Renal pelvis (tissue), 4 donors: ENCODE measurements around the gene PLCB1. TPM values are rescaled to one million over a fixed set of nuclear protein-coding genes. Genes with fewer than 3 reads are reported as not detected.

ENCODE experiments used
- DNase-seq: peaks from one replicate; pipeline ENCODE4 v3.0.0-alpha.2; 2013
- polyA plus RNA-seq, 3 donors: library from polyadenylated mRNA; unstranded; fragments of 120-200 nt; gene quantifications; one replicate each; pipeline ENCODE4 v1.2.1, GENCODE V29; 2013; ENCODE audit not compliant: insufficient read length in 3 of 3

PLCB1 gene
- polyA plus RNA-seq, 3 donors, result 35.7 to 37.7 (median 36.9) TPM

DNA sequence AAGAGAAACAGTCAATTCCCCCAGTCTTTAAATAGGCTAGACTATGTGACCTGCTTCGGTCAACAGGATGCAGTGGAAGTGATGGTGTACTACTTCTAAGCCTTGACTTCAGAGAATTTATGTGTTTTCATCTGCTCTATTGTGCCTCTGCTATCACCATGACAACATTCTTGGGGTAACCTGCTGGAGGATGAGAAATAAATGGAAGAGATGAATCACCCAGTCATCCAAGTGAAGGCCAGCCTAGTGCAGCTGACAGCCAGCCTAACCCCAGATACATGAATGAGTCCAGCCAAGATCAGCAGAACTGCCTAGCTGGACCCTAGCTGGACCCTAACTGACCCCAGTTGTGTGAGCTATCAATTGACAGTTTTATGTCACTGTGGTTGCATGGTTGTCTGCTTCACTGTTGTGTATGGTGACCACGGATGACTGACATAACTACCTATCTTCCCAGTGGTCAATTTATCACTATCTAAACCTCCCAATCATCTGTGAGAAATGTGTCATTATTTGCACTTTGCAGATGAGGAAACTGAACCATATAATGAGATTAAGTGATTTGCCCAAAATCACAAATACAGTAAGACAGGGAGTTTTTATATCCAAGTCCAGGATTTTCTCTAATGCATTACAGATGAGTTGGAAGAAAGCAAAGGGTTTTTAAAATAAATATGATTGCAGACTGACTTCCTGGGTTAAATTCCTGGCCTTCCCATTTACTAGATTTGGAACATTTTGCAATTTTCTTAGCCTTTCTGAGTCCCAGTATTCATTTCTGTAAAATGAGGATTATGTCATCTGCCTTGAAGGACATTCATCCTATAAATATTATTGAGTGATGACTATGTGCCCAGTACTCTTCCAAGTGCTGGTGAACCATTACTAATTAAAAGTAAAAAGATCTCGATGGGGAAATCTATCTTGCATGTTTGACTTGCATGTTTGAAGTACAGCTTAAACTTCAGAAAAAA is 800.4 kb downstream of the PLCB1 start:
- DNase-seq, result no peak

DNA sequence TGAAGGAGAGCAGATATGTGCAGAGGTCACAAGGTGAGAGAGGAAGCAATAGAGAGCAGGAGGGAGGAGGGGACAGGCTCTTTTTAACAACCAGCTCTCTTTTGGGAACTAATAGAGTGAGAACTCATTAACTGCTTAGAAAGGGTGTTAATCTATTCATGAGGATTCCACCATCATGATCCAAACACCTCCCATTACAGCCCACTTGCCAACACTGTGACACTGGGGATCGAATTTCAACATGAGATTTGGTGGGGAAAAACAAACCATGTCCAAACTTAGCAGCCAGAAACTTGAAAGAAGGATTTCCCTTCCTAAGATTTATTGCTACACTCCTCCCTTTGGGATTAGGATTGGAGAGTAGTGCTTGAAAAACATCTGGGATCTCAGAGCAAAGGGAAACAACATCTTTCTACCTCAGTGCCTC is 801.3 kb downstream of the PLCB1 start:
- DNase-seq, result peak; percentile 29

DNA sequence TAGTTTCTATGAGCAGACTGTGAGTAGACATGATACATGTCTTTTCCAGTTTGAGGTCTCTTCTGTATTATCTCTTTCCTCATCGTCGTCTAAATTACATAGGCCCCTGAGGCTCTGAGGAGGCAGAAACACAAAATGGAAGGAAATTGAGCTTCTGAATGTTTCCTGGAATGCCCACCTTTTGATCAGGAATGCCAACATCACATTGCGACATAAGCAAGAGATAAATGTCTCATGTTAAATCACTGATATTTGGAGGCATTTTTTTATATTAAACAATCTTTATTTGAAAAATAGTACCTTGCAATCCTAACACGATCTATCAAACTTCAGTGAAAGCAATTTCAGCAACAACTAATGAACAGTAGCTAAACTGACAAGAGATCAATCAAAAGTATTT is 802.3 kb downstream of the PLCB1 start:
- no peak for DNase-seq

Other genes starting within 250 kb of the PLCB1 start
- gene HAO1, start 191.8 kb upstream of the PLCB1 start, polyA plus RNA-seq, result under 1 TPM in 1 of 3 donors, not detected in 2; 0.09 TPM
- gene TMX4, start 112.5 kb upstream of the PLCB1 start, polyA plus RNA-seq, result 10 to 100 TPM; 51.2 to 64.3 (median 60.3) TPM